Breast epithelium (tissue), 4 donors: ENCODE data around the gene HKDC1. TPM values are rescaled to one million over a fixed set of nuclear protein-coding genes. Genes with fewer than 3 reads are reported as not detected.

ENCODE experiments used
- DNase-seq, 2 donors: peaks; one replicate each; pipeline ENCODE4 v3.0.0-alpha.2; 2019; ENCODE audit warnings: low spot score in 2 of 2
- H3K27ac ChIP-seq, 2 donors: fragments of 200-600 bp; sonication (generic) in 1 of 2; one replicate each; pipeline ENCODE4 v1.5.1; 2016 to 2019; ENCODE audit warnings: mild to moderate bottlenecking in 1 of 2
- H3K27me3 ChIP-seq, 2 donors: fragments of 200-600 bp; sonication (generic) in 1 of 2; one replicate each; pipeline versions ENCODE4 v1.5.1 to v1.6.0; 2017 to 2019; ENCODE audit warnings: control low read depth in 1 of 2, mild to moderate bottlenecking in 1 of 2
- H3K36me3 ChIP-seq: fragments of 200-600 bp; one replicate; pipeline ENCODE4 v1.5.1; 2019
- H3K4me1 ChIP-seq, 2 donors: fragments of 200-600 bp; sonication (generic); one replicate each; pipeline ENCODE4 v1.5.1; 2016 to 2019; ENCODE audit warnings: control low read depth in 1 of 2
- H3K4me3 ChIP-seq, 3 donors: fragments of 200-600 bp; sonication (generic); 1 replicate in 2 of 3; 2 replicates in 1 of 3; pipeline ENCODE4 v1.5.1; 2016 to 2019; ENCODE audit warnings: mild to moderate bottlenecking in 3 of 3, moderate library complexity in 2 of 3
- H3K9me3 ChIP-seq, 2 donors: fragments of 200-600 bp; sonication (generic) in 1 of 2; one replicate each; pipeline ENCODE4 v1.5.1; 2016 to 2019; ENCODE audit warnings: control low read depth in 1 of 2
- CTCF ChIP-seq, 3 donors: fragments of 450-650 bp; IDR thresholded peaks; one replicate each; pipeline ENCODE4 v1.5.1; 2016 to 2017; ENCODE audit warnings: antibody characterized with exemption in 3 of 3, mild to moderate bottlenecking in 3 of 3, moderate library complexity in 3 of 3
- POLR2A ChIP-seq: fragments of 450-650 bp; IDR thresholded peaks from one replicate; pipeline ENCODE4 v1.6.1; 2016; ENCODE audit warnings: antibody characterized with exemption, mild to moderate bottlenecking, moderate library complexity
- POLR2AphosphoS5 ChIP-seq, 3 donors: sonication (generic); formaldehyde crosslinking; IDR thresholded peaks; one replicate each; pipeline ENCODE4 v1.6.1; 2017; ENCODE audit warnings: antibody characterized with exemption in 3 of 3
- intact Hi-C: fragments of 100-400 bp; cut with DNase I; formaldehyde crosslinking; loops from one replicate; pipeline ENCODE4 v1.15.1; 2023; ENCODE audit warnings: low total_unique reads
- total RNA-seq, 3 donors: library from RNA; depleted of rRNA; stranded (reverse); fragments of >200 nt; gene quantifications; one replicate each; pipeline ENCODE4 v1.1.0, GENCODE V29; 2016

The HKDC1 gene
- total RNA-seq, 3 donors from 2014 or later: 0.15 to 2.0 TPM; not detected in 1

DNA sequence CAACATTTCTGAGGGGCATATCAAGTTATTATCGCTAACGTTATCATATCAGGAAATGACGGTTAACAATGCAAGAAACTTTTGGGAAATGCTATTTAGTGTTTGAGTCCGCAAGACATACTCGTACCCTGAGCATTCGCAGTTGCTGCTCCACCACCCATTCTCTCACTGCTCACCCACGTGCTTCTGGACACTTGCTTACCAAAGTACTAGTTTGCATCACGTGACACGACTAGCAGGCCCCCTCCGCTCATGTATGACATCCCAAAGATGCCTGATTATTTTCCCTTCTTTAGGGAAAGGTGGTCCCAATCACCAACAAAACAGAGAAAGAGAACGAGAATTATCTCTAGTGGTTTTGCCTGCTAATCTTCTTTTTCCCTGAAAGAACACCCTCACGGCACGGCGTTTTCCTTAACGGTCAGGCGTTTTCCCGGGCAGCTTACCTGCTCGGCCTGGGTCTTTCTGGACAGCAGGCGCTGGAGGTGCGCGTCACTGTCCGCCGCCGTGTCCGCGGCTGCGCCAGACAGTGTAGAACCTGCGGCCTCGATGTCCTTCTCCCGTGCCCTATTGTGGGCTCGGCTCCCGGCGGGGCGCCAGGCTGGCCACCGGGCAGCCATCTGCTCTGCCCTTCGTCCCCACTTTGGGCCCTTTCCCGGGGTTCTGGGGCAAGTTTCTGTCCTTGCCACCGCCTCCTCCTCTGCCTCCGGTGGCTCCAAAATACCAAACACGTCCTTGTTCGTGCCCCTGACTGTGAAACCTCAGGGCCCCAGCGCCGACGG, 40.2 kb upstream of the HKDC1 start, which contains the start of gene SUPV3L1:
Gene SUPV3L1, plus strand, starts transcription at position 492 of the 782 bp plus-strand sequence. Its CDS starts 58 bp downstream, at position 550.
- H3K9me3 ChIP-seq: no peaks in the 10 kb centered on the region
- H3K27ac ChIP-seq: peak within 1 kb of the TSS; percentile 95
- intact Hi-C loops: no loop called here
- no peaks in the 10 kb centered on the region for H3K36me3 ChIP-seq
- TF ChIP-seq POLR2AphosphoS5 (IDR thresholded peaks at IDR 0.05): peak; percentile 86 to 97 (median 96)
- peak; percentile 65 for TF ChIP-seq POLR2A
- TF ChIP-seq CTCF (IDR thresholded peaks at IDR 0.05): no peak
- H3K27me3 ChIP-seq: no peaks in the 10 kb centered on the region
- peak; percentile 78 to 91 for DNase-seq
- peaks cover 7 to 16% of the 10 kb centered on the region in 2 donors for H3K4me1 ChIP-seq
- H3K4me3 ChIP-seq: peak within 1 kb of the TSS; percentile 98 to 100 (median 98)

DNA sequence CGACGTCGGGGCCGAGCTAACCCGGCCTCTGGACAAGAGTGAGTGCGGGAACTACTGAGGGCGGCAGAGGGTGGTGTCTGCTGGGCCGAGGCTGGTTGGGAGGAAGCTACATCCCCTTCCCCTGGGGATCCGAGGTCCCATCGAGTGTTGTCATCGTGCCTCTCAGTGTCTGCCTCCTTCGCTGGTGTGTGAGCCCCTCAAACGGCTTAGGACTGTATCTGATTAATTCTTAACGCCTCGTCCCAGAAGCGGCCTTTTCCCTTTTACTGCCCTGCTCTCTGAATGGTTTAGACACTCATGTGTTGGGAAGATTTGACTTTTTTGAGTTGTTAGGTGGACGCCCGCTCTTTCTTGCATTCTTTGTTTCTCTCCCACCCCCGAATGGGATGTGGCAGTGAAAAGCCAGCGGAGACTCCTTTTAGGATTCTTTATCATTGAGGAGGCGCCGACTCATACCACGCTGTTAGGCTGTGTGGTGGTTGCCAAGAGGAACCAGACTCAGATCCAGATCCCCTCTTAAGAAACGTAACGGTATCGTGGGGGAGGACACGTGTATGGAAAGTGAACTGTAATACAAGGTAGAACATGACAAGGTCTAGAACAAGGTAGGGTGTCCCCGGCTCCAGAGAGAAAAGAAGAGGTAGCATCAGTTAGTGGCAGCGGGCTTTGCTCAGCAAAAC, 39.5 kb upstream of the HKDC1 start:
- peak overlapping the region; percentile 98 to 100 (median 98) for H3K4me3 ChIP-seq
- no peaks in the 10 kb centered on the region for H3K27me3 ChIP-seq
- intact Hi-C loops: no loop called here
- H3K9me3 ChIP-seq: no peaks in the 10 kb centered on the region
- H3K4me1 ChIP-seq: peaks cover 7 to 16% of the 10 kb centered on the region in 2 donors
- H3K36me3 ChIP-seq: no peaks in the 10 kb centered on the region
- H3K27ac ChIP-seq: peak overlapping the region; percentile 95
- TF ChIP-seq CTCF (IDR thresholded peaks at IDR 0.05) (no peak), POLR2AphosphoS5 (IDR thresholded peaks at IDR 0.05) (no peak), POLR2A (no peak)
- DNase-seq: no peak

GRCh38 chr10:69181433-69181832, 38.7 kb upstream of the HKDC1 start:
- peak overlapping the region in 1 of 2 donors; percentile 95 for H3K27ac ChIP-seq
- no peaks in the 10 kb centered on the region for H3K36me3 ChIP-seq
- peaks cover 7 to 16% of the 10 kb centered on the region in 2 donors for H3K4me1 ChIP-seq
- intact Hi-C loops: no loop called here
- no peak for TF ChIP-seq POLR2AphosphoS5 (IDR thresholded peaks at IDR 0.05)
- TF ChIP-seq POLR2A: no peak
- TF ChIP-seq CTCF (IDR thresholded peaks at IDR 0.05): no peak
- H3K27me3 ChIP-seq: no peaks in the 10 kb centered on the region
- DNase-seq: no peak
- peak overlapping the region; percentile 98 to 100 (median 98) for H3K4me3 ChIP-seq
- H3K9me3 ChIP-seq: no peaks in the 10 kb centered on the region

DNA sequence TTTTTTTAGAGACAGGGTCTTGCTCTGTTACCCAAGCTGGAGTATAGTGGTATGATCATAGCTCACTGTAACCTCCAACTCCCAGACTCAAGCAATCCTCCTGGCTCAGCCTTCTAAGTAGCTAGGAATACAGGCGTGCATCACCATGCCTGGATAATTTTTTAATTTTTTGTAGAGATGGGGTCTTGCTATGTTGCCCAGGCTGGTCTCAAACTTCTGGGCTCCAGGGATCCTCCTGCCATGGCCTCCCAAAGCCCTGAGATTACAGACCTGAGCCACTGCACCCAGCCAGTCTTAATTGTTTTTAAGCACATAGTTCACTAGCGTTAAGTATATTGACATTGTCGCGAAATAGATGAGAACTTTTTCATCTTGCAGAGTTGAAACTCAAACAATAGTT, 38.1 kb upstream of the HKDC1 start:
- Histone ChIP-seq H3K4me1 (peaks cover 7 to 16% of the 10 kb centered on the region in 2 donors), H3K36me3 (no peaks in the 10 kb centered on the region), H3K4me3 (no peak overlapping the region), H3K27ac (no peak overlapping the region), H3K9me3 (no peaks in the 10 kb centered on the region), H3K27me3 (no peaks in the 10 kb centered on the region)
- no peak for DNase-seq
- intact Hi-C loops: no loop called here
- TF ChIP-seq POLR2A (no peak), POLR2AphosphoS5 (IDR thresholded peaks at IDR 0.05) (no peak), CTCF (IDR thresholded peaks at IDR 0.05) (no peak)

- no peak for DNase-seq
- Histone ChIP-seq H3K4me1 (peaks cover 0 to 3% of the 10 kb centered on the region in 2 donors), H3K36me3 (peaks cover 4% of the 10 kb centered on the region), H3K27ac (no peak overlapping the region), H3K9me3 (no peaks in the 10 kb centered on the region), H3K4me3 (no peak overlapping the region), H3K27me3 (no peaks in the 10 kb centered on the region)
- TF ChIP-seq CTCF (IDR thresholded peaks at IDR 0.05): no peak
- no peak for TF ChIP-seq POLR2AphosphoS5 (IDR thresholded peaks at IDR 0.05)
- TF ChIP-seq POLR2A: no peak
- intact Hi-C loops: no loop called here
Observed at GRCh38 chr10:69186524-69186923, 33.6 kb upstream of the HKDC1 start.
